H1 (cell line): ENCODE data around the gene BTBD18. TPM values are rescaled to one million over a fixed set of nuclear protein-coding genes. Genes with fewer than 3 reads are reported as not detected.

Experiments used
- CBX5 ChIP-seq: fragments of 300-800, 300-1000 bp; sonication (generic); IDR thresholded peaks from 2 replicates; pipeline ENCODE4 v1.7.1; 2016; ENCODE audit warnings: antibody characterized with exemption, low read length, low read depth
- KDM5A ChIP-seq: fragments of 200-600 bp; IDR thresholded peaks from 2 replicates; pipeline ENCODE4 v1.7.1; 2012; ENCODE audit warnings: mild to moderate bottlenecking, low read length, inconsistent platforms, mixed read lengths
- PHF8 ChIP-seq: fragments of 200-600 bp; sonication (generic); conservative IDR thresholded peaks from 2 replicates; pipeline ENCODE4 v1.7.1; 2012; ENCODE audit warnings: low read depth, mild to moderate bottlenecking, inconsistent platforms, low read length, moderate library complexity
- SRF ChIP-seq: IDR thresholded peaks from 2 replicates; pipeline ENCODE4 v1.6.1; 2011; ENCODE audit warnings: mild to moderate bottlenecking, low read depth, low read length, moderate library complexity
- TEAD4 ChIP-seq: IDR thresholded peaks from 2 replicates; pipeline ENCODE4 v1.6.1; 2012; ENCODE audit warnings: low read depth, low read length, inconsistent platforms, mixed read lengths
- USF2 ChIP-seq: IDR thresholded peaks from 2 replicates; pipeline ENCODE4 v1.6.1; 2011; ENCODE audit warnings: low read length, improper control_type of control experiment
- polyA plus RNA-seq, 7 experiments: library from polyadenylated mRNA; depleted of rRNA in 3 of 7; stranded (reverse) in 5 of 7; unstranded in 2 of 7; fragments of >200 nt in 5 of 7; fragments of 200-250 nt in 2 of 7; gene quantifications; 1 replicate in 5 of 7; 2 replicates in 1 of 7; 4 replicates in 1 of 7; pipeline versions ENCODE4 v1.2.1 to v1.2.3, GENCODE V29; 2011 to 2013; ENCODE audit warnings: missing spikeins in 2 of 7, mixed read lengths in 2 of 7
- total RNA-seq: library from RNA; stranded (reverse); fragmentation: NEBNext Ultra II Directional; extraction: Animal tissue kit (Norgen Biotek cat#: 25700); gene quantifications from 2 replicates; pipeline ENCODE4 v1.2.1, GENCODE V29; 2021

BTBD18 gene
- total and polyA plus RNA-seq, 2 of the 8 experiments (the other 6 are each of a cell fraction or from before 2014, with no cell fraction given) = 0.03 TPM; not detected in 1

GRCh38 chr11:57801183-57801485, 49.5 kb upstream of the BTBD18 start (continued):
- TF ChIP-seq USF2 (no peak), CBX5 (no peak), TEAD4 (no peak), KDM5A (no peak), SRF (no peak), PHF8 (no peak)
